HCT116 (cell line): ENCODE results near the gene DMD. TPM values are rescaled to one million over a fixed set of nuclear protein-coding genes. Genes with fewer than 3 reads are reported as not detected.

Experiments
- ATAC-seq: fragments of 200-7000 bp; cut with Tn5 transposase; 2 replicates; pipeline ENCODE4 v1.9.1; 2020; ENCODE audit warnings: mild to moderate bottlenecking, moderate library complexity
- BruUV-seq: library from RNA; stranded (reverse); fragments of 400-500 nt; replicated peaks from 2 replicates; lab custom pipeline; 2021; lab: Mats Ljungman, UMichigan
- CTCF ChIA-PET: fragments of 300-600 bp; sonication (Branson Sonifier 250); formaldehyde crosslinking; loops from one replicate; lab custom pipeline; 2021; ENCODE audit warnings: antibody characterized with exemption; lab: Charles Lee
- POLR2A ChIA-PET: fragments of 300-600, 350-600 bp; sonication (Branson Sonifier 250); formaldehyde crosslinking; loops from one replicate; lab custom pipeline; 2021; ENCODE audit warnings: antibody characterized with exemption; lab: Charles Lee
- RAD21 ChIA-PET, 2 experiments: fragments of 300-600 bp; sonication (Branson Sonifier 250); formaldehyde crosslinking; loops; one replicate each; lab custom pipeline; 2023; ENCODE audit warnings: low total read pairs in 2 of 2; ENCODE audit not compliant: uncharacterized antibody in 2 of 2, unreplicated experiment in 2 of 2, low non-redundant PET in 1 of 2; lab: Charles Lee
- DNase-seq: peaks from one replicate; pipeline ENCODE4 v3.0.0-alpha.2; 2010; ENCODE audit warnings: low read depth, low spot score
- H2AFZ ChIP-seq: fragments of 200-600 bp; shearing (Covaris generic), sonication (generic); 2 replicates; pipeline ENCODE4 v1.6.1; 2017; ENCODE audit warnings: low read depth, mixed run types, mixed read lengths, antibody characterized with exemption, low read length; ENCODE audit not compliant: poor library complexity, severe bottlenecking
- H3K27ac ChIP-seq: 2 replicates; pipeline ENCODE4 v1.5.1; 2012; ENCODE audit warnings: low read depth, low read length
- H3K27me3 ChIP-seq: fragments of 200-600 bp; sonication (generic); 2 replicates; pipeline ENCODE4 v1.6.1; 2016; ENCODE audit warnings: mixed run types, low read length, mixed read lengths; ENCODE audit not compliant: insufficient read depth
- H3K36me3 ChIP-seq, 2 experiments: fragments of 200-500 bp in 1 of 2; fragments of 200-600 bp in 1 of 2; sonication (Bioruptor generic) in 1 of 2; sonication (generic) in 1 of 2; 2 replicates each; pipeline versions ENCODE4 v1.5.1 to v1.6.1; 2014 to 2016; ENCODE audit warnings: low read length in 2 of 2, inconsistent platforms in 1 of 2, mixed read lengths in 1 of 2, mixed run types in 1 of 2; ENCODE audit not compliant: insufficient read depth in 2 of 2, control insufficient read depth in 1 of 2
- H3K4me1 ChIP-seq, 2 experiments: fragments of 200-600 bp in 1 of 2; sonication (generic) in 1 of 2; 2 replicates each; pipeline versions ENCODE4 v1.5.1 to v1.6.1; 2012 to 2017; ENCODE audit warnings: low read length in 2 of 2, inconsistent platforms in 1 of 2, mild to moderate bottlenecking in 1 of 2, mixed read lengths in 1 of 2, mixed run types in 1 of 2, moderate library complexity in 1 of 2; ENCODE audit not compliant: insufficient read depth in 2 of 2, control insufficient read depth in 1 of 2
- H3K4me2 ChIP-seq: fragments of 200-600 bp; sonication (generic); 2 replicates; pipeline ENCODE4 v1.6.1; 2017; ENCODE audit warnings: mixed run types, low read length, mixed read lengths
- H3K4me3 ChIP-seq, 2 experiments: fragments of 200-600 bp in 1 of 2; sonication (generic) in 1 of 2; replicated peaks in 1 of 2; 2 replicates each; pipeline ENCODE4 v1.5.1; 2011 to 2016; ENCODE audit warnings: low read length in 2 of 2, control low read depth in 1 of 2, low read depth in 1 of 2, mild to moderate bottlenecking in 1 of 2, mixed read lengths in 1 of 2, mixed run types in 1 of 2
- H3K79me2 ChIP-seq: fragments of 200-600 bp; sonication (generic); 2 replicates; pipeline ENCODE4 v1.6.1; 2017; ENCODE audit warnings: mild to moderate bottlenecking, mixed run types, low read length, moderate library complexity, mixed read lengths; ENCODE audit not compliant: insufficient read depth
- H3K9ac ChIP-seq: fragments of 200-600 bp; sonication (generic); 2 replicates; pipeline ENCODE4 v1.6.1; 2016; ENCODE audit warnings: low read length, mixed read lengths
- H3K9me2 ChIP-seq: fragments of 200-600 bp; sonication (generic), shearing (Covaris generic); 2 replicates; pipeline ENCODE4 v1.6.1; 2017; ENCODE audit warnings: mixed run types, mild to moderate bottlenecking, moderate library complexity; ENCODE audit not compliant: insufficient read depth
- H3K9me3 ChIP-seq, 2 experiments: fragments of 200-500 bp in 1 of 2; fragments of 200-600 bp in 1 of 2; sonication (Bioruptor generic) in 1 of 2; sonication (generic) in 1 of 2; 2 replicates each; pipeline ENCODE4 v1.6.1; 2014 to 2017; ENCODE audit warnings: low read length in 2 of 2, mixed read lengths in 2 of 2, inconsistent platforms in 1 of 2, low read depth in 1 of 2, mild to moderate bottlenecking in 1 of 2, mixed run types in 1 of 2, moderate library complexity in 1 of 2; ENCODE audit not compliant: control insufficient read depth in 1 of 2, insufficient read depth in 1 of 2
- H4K20me1 ChIP-seq: fragments of 200-600 bp; sonication (generic), shearing (Covaris generic); 2 replicates; pipeline ENCODE4 v1.6.1; 2017; ENCODE audit warnings: mixed run types, mild to moderate bottlenecking, moderate library complexity; ENCODE audit not compliant: insufficient read depth
- CBX3 ChIP-seq: IDR thresholded peaks from 2 replicates; pipeline ENCODE4 v1.6.1; 2012; ENCODE audit warnings: low read depth
- CEBPB ChIP-seq: IDR thresholded peaks from 2 replicates; pipeline ENCODE4 v1.6.1; 2012; ENCODE audit warnings: low read depth
- ELF1 ChIP-seq: IDR thresholded peaks from 2 replicates; pipeline ENCODE4 v1.6.1; 2012; ENCODE audit warnings: low read depth, borderline replicate concordance
- EZH2 ChIP-seq: fragments of 200-600 bp; sonication (generic); IDR thresholded peaks from 2 replicates; pipeline ENCODE4 v1.6.1; 2017; ENCODE audit warnings: antibody characterized with exemption, mixed run types
- EZH2phosphoT487 ChIP-seq: fragments of 200-600 bp; IDR thresholded peaks from 2 replicates; pipeline ENCODE4 v1.6.1; 2018; ENCODE audit warnings: antibody characterized with exemption, borderline replicate concordance
- JUND ChIP-seq: IDR thresholded peaks from 2 replicates; pipeline ENCODE4 v1.6.1; 2012
- POLR2A ChIP-seq: IDR thresholded peaks from 2 replicates; pipeline ENCODE4 v1.7.0; 2011; ENCODE audit warnings: borderline replicate concordance; ENCODE audit not compliant: insufficient read depth, insufficient read length; ENCODE audit errors: extremely low read depth
- RAD21 ChIP-seq: IDR thresholded peaks from 2 replicates; pipeline ENCODE4 v1.6.1; 2012; ENCODE audit warnings: low read depth, mild to moderate bottlenecking
- SRF ChIP-seq: IDR thresholded peaks from 2 replicates; pipeline ENCODE4 v1.6.1; 2012; ENCODE audit warnings: low read depth
- TCF7L2 ChIP-seq: IDR thresholded peaks from 2 replicates; pipeline ENCODE4 v1.7.0; 2011; ENCODE audit warnings: borderline replicate concordance, inconsistent platforms; ENCODE audit not compliant: insufficient read depth, insufficient read length; ENCODE audit errors: extremely low read depth
- YY1 ChIP-seq: IDR thresholded peaks from 2 replicates; pipeline ENCODE4 v1.6.1; 2011; ENCODE audit warnings: low read length, low read depth, moderate library complexity, mild to moderate bottlenecking; ENCODE audit not compliant: insufficient replicate concordance; ENCODE audit errors: extremely low read depth
- ZFX ChIP-seq: fragments of 450-650 bp; IDR thresholded peaks from 2 replicates; pipeline ENCODE4 v1.6.1; 2017
- ZNF274 ChIP-seq: fragments of 200-500 bp; sonication (Bioruptor generic); IDR thresholded peaks from 2 replicates; pipeline ENCODE4 v1.6.1; 2014; ENCODE audit warnings: mild to moderate bottlenecking, low read depth, low read length, inconsistent platforms
- intact Hi-C: fragments of 100-400 bp; cut with micrococcal nuclease; formaldehyde crosslinking; loops from 2 replicates; pipeline ENCODE4 v1.10.0; 2022
- total RNA-seq: library from RNA; stranded (reverse); gene quantifications from one replicate; pipeline ENCODE4 v1.2.1, GENCODE V29; 2021; ENCODE audit not compliant: unreplicated experiment
- TF ChIP-seq, protein P1 (sequence below): IDR thresholded peaks from 2 replicates; pipeline ENCODE4 v1.6.1; 2012
- TF ChIP-seq, protein P2 (sequence below): IDR thresholded peaks from 2 replicates; pipeline ENCODE4 v1.6.1; 2012
- TF ChIP-seq, protein P3 (sequence below), 3 experiments: fragments of 200-600 bp in 1 of 3; sonication (generic) in 1 of 3; IDR thresholded peaks in 2 of 3; conservative IDR thresholded peaks in 1 of 3; 2 replicates each; pipeline ENCODE4 v1.5.1; 2012 to 2017; ENCODE audit warnings: low read depth in 2 of 3, low read length in 2 of 3, antibody characterized with exemption in 1 of 3, borderline replicate concordance in 1 of 3, control low read depth in 1 of 3, mild to moderate bottlenecking in 1 of 3, mixed read lengths in 1 of 3, mixed run types in 1 of 3, moderate library complexity in 1 of 3; ENCODE audit not compliant: insufficient read depth in 1 of 3

Gene DMD
- total RNA-seq, 1 experiment from 2014 or later = 0.05 TPM

DNA sequence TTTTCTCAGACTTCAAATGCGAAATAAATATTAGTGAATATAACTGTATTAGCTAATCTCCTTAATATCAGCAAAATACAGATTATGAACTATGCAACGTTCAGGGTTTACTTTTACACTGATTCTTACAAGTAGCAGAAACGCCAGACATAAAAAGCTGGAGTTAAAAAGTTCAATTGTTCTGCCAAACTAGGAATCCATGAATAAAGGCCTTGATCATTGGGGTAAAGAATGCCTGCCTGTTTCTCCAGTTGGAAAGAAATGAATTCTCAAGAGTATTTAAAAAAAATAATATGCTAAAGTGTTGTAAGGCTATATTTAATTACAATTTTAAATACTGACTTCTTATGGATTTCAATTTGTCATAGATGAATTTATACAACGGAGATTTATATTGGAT is 612.2 kb downstream of the DMD start:
- Histone ChIP-seq H3K9ac (no peak overlapping the region), H3K79me2 (no peaks in the 10 kb centered on the region), H3K4me2 (no peak overlapping the region), H3K4me1 (no peaks in the 10 kb centered on the region), H3K4me3 (no peak overlapping the region), H4K20me1 (no peaks in the 10 kb centered on the region), H3K27ac (no peak overlapping the region), H3K9me2 (no peaks in the 10 kb centered on the region), H2AFZ (no peak overlapping the region), H3K36me3 (no peaks in the 10 kb centered on the region), H3K9me3 (no peaks in the 10 kb centered on the region), H3K27me3 (no peaks in the 10 kb centered on the region)
- ChIA-PET RAD21 (no interaction called here), CTCF (no interaction called here), POLR2A (no interaction called here)
- DNase-seq (no peak), ATAC-seq (no peak)
- BruUV-seq = no TSS peak
- no peak for TF ChIP-seq CEBPB
- TF ChIP-seq, protein P1, sequence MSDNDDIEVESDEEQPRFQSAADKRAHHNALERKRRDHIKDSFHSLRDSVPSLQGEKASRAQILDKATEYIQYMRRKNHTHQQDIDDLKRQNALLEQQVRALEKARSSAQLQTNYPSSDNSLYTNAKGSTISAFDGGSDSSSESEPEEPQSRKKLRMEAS = no peak
- TF ChIP-seq JUND = no peak
- TF ChIP-seq TCF7L2 = no peak
- TF ChIP-seq, protein P2, sequence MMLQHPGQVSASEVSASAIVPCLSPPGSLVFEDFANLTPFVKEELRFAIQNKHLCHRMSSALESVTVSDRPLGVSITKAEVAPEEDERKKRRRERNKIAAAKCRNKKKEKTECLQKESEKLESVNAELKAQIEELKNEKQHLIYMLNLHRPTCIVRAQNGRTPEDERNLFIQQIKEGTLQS = no peak
- intact Hi-C loops = no loop called here

DNA sequence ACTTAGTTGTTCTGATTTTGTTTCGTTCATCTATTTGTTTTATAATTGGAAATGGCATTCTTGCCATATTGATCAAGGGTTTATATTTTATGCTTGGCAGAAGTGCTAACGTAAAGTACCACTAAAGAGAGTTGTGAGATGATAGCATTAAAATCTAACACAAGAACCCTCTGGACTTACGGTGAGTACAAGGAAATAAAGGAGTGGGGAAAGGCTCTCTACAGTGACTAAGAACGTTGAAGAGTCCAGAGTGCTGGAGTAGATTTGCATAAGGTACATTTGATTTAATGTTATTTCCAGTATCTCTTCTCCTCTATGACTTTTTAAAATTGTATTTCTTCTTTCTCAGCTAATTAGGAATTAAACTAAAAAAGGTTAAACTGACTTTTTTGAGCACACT is 612.6 kb downstream of the DMD start:
- POLR2A ChIA-PET = no interaction called here
- TF ChIP-seq ELF1 = no peak
- TF ChIP-seq RAD21 = no peak
- TF ChIP-seq SRF = no peak
- no peak for TF ChIP-seq EZH2phosphoT487
- TF ChIP-seq JUND = no peak
- no peak for TF ChIP-seq EZH2
- no peak for TF ChIP-seq TCF7L2
- TF ChIP-seq YY1 = no peak
- no peak for TF ChIP-seq ZNF274
- no peak for TF ChIP-seq CEBPB
- TF ChIP-seq, protein P3, sequence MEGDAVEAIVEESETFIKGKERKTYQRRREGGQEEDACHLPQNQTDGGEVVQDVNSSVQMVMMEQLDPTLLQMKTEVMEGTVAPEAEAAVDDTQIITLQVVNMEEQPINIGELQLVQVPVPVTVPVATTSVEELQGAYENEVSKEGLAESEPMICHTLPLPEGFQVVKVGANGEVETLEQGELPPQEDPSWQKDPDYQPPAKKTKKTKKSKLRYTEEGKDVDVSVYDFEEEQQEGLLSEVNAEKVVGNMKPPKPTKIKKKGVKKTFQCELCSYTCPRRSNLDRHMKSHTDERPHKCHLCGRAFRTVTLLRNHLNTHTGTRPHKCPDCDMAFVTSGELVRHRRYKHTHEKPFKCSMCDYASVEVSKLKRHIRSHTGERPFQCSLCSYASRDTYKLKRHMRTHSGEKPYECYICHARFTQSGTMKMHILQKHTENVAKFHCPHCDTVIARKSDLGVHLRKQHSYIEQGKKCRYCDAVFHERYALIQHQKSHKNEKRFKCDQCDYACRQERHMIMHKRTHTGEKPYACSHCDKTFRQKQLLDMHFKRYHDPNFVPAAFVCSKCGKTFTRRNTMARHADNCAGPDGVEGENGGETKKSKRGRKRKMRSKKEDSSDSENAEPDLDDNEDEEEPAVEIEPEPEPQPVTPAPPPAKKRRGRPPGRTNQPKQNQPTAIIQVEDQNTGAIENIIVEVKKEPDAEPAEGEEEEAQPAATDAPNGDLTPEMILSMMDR (IDR thresholded peaks at IDR 0.05 in 2 of 3, conservative IDR thresholded peaks at IDR 0.05 in 1 of 3; ENCODE audit: borderline replicate concordance in 1 of 3, insufficient read depth in 1 of 3, low read depth in 2 of 3, low read length in 2 of 3) = no peak
- no peak for TF ChIP-seq ZFX
- no peak for TF ChIP-seq CBX3
- no peak for TF ChIP-seq POLR2A
- Histone ChIP-seq H3K9me2 (no peaks in the 10 kb centered on the region), H3K4me1 (no peaks in the 10 kb centered on the region), H3K27me3 (no peaks in the 10 kb centered on the region), H3K9ac (no peak overlapping the region), H4K20me1 (no peaks in the 10 kb centered on the region), H3K9me3 (no peaks in the 10 kb centered on the region), H3K79me2 (no peaks in the 10 kb centered on the region), H3K4me3 (no peak overlapping the region), H3K27ac (no peak overlapping the region), H2AFZ (no peak overlapping the region), H3K36me3 (no peaks in the 10 kb centered on the region), H3K4me2 (no peak overlapping the region)
- BruUV-seq = no TSS peak
- ATAC-seq = no peak
- RAD21 ChIA-PET = no interaction called here
- CTCF ChIA-PET = no interaction called here
- no peak for DNase-seq
- intact Hi-C loops = no loop called here
